Tongue (tissue), 2 donors: ENCODE measurements around the gene DRGX. TPM values are rescaled to one million over a fixed set of nuclear protein-coding genes. Genes with fewer than 3 reads are reported as not detected.
A peak's percentile ranks its signal among the peaks of the same experiment; 100 is the strongest.

Experiments
- DNase-seq: peaks from one replicate; pipeline ENCODE4 v3.0.0-alpha.2; 2015
- total RNA-seq: library from RNA; depleted of rRNA; stranded (reverse); fragments of >200 nt; gene quantifications from one replicate; pipeline ENCODE4 v1.2.3, GENCODE V29; 2014

The DRGX gene
- total RNA-seq, 1 donor from 2014 or later = not detected

DNA sequence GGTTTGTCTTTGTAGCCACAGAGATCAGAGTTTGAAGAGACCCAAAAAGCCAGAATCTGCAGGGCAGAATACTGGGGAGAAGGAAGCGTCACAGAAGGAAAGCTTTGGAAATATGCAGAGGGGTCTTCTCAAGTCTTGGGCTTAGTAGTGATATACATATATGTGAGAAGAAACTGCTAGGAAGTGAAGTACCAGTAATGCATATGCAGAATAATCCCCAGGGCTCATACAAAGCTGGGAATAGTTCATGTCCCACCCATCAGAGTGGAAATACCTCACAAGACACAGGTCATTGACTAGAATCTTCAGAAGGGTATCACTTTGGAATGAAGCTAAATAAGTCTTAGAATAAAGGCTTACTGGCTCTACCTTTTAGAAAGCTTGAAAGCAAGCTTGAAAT, 57.3 kb downstream of the DRGX start:
- no peak for DNase-seq

DNA sequence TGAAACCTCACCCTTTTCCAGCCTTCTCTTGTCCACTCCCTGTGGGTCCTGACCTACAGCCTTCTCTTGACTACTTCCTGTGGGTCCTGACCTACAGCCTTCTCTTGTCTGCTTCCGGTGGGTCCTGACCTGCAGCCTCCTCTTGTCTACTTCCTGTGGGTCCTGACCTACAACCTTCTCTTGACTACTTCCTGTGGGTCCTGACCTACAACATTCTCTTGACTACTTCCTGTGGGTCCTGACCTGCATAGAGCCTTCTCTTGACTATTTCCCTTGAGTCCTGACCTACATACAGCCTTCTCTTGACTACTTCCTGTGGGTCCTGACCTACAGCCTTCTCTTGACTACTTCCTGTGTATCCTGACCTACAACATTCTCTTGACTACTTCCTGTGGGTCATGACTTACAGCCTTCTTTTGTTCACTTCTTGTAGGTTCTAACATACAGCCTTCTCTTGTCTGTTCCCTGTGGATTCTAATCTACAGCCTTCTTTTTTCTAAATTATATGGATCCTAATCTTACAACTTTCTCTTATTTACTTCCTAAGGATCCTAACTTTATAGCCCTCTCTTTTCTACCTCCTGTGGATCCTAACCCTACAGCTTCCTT, 60.4 kb downstream of the DRGX start:
- no peak for DNase-seq

DNA sequence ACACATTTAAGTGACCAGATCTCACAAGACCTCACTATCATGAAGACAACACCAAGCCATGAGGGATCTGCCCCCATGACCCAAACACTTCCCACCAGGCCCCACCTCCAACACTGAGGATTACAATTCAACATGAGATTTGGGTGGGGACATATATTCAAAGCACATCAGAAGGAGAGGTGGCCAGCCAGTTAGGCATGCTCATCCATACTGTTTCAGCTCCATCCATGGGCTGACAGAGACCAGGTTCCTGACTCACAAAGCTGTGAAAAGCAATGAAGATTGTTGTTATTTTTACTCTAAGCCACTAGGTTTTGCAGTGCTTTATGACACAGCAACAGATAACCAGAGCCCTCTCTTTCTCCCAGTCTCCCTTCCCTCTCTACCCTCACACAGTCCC, 60.9 kb downstream of the DRGX start:
- no peak for DNase-seq

DNA sequence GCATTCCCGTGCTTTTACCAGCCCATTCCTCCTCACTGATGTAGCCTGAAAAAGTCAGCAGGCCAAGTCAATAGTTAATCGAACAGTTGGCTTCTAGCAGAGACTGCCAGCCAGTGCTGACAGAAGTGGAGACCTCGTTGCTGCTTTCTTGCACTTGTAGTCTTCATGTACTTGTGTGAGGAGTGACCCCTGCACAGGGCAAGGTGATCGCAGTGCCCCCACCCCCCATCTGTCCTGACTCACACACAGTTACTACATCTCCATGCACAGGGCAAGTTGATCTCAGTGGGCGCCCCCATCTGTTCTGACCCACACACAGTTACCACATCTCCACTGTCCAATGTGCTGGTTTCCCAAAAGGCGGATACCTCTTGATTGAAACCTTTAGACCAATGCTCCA, 62.7 kb downstream of the DRGX start:
- DNase-seq = no peak

DNA sequence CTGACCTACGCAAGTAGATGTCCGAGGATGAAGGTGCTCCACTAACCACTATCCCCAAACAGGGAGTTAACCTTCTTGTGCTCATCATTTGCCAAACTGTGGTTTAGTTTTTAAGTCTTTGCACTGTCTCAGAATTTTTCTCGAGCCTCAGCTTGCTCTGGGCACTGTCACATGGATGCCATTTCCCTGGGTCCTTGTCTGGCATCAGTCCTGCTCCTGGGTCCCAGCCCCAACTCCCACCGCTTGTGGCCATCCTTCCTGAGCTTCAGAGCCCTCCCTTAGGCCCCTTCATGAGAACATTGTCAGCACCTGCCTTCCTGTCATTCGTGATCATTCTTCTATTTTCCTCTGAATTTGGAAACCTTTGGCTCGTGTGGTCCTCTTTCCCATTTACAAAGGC, 63.1 kb downstream of the DRGX start:
- no peak for DNase-seq

DNA sequence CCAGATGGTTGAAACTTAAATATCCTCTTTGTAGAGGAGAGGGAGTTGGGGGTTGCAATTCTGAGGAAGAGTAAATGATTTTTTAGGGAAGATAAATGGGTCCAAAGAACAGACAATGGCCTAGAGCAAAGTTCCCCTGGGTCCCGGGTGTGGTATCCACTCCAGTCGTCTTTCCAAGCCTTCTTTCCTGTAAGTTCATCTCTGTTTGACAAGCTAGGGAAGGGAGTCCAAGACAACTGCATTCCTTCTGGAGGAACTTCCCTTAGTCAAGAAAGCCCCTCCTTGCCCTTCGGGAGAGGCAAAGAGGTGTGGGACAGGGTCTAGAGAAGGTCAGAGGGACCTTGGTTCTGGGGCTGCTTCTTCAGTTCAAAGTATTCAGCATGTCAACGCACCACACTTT, 63.6 kb downstream of the DRGX start:
- no peak for DNase-seq

DNA sequence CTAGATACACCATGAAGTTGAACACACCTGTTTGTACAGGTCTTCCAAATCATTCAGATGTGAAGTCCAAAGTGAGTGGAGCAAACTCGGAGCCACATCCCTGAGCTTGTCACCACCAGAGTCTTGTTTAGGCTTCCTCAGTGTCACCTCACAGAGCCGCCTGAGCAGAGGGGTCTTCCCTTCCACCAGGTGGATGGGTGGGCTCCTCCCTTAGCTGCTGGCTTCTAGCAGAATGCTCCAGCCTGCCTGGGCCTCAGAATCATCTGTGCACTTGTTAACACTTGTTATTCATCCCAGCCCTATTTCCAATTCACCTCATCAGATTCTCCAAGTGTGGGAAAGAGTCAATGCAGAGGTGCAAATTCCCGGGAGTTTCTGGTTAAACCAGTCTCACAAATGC, 64.5 kb downstream of the DRGX start:
- DNase-seq = no peak

DNA sequence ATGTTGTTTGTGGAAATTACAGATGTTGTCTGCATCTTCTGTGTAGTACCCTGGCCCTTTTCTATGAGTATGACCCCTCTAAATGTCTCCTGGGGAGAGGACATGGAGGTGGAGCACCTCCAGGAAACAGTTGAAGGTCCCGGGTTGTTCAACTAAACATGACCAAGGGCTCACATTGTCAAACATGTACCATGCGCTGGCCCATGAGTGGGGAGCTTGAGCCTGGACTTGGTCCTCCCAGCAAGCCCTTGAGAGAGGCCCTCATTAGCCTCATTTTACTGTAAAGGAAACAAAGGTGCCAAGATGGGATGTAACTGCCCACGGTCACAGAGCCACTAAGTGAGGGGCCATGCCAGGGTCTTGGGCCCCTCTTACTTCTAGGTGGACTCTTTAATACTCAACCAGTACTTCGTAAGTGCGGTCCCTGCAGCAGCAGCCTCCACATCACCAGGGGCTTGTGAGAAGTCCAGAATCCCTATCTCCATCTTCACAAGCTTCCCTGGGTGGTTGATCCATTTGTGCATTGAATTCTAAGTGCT, 65.7 kb downstream of the DRGX start:
- no peak for DNase-seq

DNA sequence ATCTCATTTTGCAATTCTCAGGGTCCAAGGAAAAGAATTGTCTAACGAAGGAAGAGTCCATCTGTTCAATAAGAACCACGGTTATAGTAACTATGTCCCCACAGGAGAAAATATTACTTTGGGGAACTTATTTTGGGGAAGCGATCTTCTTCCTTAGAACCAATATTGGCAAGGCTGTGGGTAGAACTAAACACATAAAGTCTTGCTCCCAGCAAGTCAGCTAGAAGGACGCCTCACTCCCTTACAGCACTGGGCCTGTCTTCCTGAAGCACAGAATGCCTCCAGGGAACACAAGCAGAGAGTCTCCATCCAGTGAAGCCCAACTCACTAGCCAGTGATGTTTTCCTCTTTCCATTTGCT, 66.8 kb downstream of the DRGX start:
- DNase-seq = no peak

DNA sequence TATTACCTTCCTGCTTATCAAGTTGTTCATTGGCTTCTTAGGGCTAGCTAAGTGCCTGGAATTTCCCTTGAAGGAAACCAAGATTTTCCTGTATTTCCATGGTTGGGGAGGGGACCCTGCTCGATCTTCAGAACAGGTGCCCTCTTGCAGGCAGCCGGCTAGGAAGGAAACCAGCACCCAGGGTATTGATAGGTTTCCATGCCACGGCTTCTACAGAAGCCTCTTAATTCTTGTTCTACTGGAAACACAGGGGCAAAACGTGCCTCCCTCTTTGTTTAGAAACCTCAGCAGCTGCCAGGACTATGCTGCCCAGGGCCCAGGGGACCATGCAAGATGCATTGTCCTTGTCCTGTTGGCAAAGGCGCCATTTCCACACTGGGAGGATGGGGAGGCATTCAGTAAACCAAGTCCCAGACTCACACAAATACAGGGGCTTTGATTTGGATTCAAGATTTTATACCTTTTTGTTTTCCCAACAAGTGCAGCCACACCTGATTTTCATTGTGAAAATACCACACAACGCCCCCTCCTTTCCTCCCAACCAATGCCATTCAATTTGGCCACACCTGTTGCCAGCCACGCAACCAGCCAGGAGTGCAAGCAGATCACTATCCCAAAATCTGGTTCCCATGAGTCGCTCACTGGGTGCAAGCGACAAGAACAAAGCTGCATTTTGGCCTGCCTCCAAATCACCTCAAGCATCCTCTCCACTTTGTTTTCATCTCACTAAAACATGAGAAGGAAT, 67.3 kb downstream of the DRGX start:
- DNase-seq = no peak

DNA sequence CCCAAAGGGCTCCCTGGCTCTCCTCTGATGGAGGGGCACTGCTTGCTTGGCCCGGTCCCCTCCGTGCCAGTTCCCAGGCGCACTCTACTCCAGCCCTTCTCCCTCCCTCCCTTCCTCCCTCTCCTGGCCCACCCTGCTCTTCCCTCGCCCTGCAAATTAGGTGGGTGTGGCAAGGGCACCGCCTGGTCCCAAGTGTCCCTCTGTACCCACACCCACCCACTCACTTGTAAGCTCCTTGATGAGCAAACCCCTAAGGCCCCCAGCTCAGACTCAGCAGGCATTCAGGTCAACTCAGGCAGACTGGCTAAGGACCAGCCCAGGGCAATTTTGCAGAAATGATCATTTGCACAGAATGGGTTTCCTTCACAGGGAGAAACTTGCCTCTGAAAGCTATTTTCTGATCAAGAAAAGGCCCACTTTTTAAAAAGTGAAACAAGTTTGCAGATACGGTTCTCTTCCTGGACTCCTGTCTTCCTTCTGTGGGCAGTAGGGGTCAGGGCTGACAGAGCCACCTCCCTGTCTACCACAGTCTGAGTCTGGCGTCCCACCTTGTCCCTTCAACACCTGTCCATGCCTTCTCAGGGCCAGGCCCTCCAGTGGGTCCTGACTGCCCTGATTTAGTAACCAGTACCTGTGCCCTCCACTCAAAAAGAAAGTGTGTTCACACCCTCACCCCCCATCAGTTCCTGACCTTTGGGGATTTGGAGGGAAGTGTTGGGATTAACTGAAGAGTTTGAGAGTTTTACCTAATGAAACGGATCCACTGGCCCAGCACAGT, 68.7 kb downstream of the DRGX start:
- no peak for DNase-seq

DNA sequence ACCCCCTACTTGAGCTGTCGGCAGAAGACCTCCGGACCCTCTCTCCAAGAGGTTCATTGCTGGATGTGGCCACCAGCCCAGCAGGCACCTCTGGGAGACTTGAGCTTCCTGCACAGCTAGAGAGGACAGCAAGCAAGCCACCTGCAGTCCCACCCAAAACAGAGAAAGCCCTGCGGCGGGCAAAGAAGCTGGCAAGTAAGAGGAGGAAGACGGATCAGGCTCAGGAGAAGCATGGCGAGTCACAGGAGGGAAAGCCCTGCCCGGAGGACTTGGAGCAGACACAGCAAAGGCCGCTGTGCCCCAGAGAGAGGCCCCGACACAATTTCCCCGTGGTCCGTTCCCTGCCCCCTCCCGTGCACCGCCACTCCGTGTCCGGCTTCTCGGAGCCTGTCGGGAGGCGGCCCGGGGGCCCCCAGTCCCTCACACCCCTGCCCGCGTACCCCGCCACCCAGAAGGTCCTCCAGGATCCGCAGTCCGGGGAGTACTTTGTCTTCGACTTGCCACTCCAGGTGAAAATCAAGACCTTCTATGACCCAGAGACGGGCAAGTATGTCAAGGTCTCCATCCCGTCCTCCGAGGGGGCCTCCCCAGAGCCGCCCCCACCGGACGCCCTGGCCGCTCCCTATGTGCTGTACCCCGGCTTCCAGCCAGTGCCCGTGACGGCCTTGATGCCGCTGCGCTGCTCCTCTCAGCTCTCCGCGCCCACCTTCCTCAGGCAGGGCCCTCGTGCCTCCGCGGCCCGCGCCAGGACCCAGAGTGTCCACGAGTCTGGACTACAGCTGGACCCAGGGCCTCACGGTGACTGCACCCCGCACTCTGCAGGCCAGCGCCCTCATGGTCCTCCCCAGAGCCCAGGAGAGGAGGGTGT, 69.7 kb downstream of the DRGX start:
- no peak for DNase-seq

DNA sequence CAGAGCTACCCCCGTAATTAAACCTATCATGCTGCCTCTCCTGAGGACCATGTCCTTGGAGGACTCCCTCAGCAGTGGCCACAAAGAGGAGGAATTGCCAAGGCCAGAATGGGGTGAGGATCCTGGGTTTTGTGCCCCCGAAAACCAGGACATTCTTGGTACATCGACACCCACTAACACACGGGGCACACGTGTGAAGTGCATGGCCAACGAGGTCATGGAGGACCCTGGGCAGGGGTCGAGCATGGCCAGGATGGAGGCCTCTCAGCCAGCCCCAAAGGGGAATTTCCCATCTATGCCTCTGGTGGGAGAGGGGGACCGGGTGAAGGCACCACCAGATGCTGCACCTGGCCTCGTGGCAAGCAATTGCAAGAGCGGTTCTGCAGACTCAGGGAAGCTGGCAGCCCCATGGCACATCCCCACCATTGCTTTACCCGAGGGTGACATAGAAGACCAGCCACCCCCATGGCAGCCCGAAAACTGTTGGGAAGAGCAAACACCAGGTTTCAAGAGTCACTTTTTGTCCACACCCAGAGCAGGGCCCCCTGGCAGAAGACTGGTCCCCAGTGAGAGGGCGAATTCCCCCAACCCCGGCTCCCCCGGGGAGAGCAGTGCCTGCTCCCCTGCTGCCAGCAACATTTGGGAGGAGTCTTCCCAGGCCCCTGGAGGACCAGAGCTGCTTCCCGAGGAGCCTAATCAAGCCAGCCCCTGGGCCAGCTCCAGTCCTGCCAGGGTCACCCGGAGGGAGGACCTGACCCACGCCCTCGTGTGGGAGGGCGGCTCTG, 70.6 kb downstream of the DRGX start:
- no peak for DNase-seq

DNA sequence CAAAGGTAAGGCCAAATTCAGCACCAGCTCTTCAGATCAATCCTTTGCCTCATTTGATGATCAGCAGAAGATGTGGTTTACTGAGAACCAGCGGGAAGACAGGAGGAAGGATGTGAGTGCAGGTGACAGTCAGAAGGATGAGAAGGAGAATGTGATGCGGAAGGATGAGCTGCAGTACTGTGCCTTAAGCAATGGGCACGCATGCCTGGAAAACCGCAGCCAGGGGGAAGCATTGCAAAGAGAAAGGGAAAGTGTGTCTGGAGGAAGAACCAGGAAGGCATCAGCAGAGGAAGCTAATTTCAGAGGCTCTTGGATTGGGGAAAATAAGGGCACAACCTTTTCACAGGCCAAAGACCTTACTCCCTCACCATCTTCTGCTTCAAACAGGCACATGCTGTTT, 71.2 kb downstream of the DRGX start:
- DNase-seq = no peak

DNA sequence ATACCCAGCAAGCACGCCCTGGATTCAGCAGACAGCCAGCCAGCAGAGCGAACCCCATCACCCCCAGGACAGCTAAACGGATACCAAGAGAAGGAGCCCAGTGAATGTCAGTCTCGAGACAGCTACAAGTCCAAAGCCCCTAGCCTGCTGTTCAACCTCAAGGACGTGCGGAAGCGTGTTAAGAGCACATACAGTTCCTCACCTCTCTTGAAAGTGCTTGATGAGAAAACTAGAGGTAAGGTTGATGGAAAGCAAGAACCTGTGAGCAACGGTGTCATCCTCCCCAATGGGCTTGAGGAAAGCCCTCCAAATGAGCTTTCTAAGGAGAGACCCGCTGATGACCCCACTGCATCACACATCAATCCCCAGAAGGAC, 72.0 kb downstream of the DRGX start:
- DNase-seq = no peak

DNA sequence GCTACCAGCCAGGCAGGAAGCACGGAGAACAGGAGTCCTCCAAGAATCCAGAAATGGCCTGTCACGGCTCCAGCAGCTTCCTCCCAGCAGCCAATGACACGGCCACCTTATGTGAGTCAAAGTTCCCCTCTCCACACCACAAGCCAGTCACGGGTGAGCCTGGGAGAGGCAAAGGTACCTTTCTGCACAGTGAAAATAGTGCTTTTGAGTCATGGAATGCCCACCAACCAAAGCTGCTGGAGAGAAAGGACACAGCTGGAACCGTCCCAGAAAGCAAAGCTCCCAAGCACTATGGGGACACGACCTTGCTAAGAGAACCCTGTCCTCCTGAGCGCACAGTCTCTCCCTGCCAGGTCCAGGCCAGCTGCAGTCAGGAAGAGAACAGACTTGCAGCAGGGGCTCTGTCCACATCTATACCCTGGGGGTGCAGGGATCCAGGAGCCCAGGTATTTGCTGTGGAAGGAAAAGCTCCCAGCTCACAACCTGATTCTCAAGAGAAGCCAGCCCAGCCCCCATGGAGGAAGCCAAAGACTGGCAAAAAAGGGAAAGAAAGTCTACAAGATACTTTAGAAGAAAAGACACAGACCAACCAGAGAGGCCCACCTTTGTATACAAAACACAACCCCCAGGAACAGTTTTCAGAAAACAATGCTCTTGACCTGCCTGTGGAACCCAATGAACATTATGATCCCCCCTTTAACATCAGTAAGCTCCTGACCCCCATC, 72.6 kb downstream of the DRGX start:
- DNase-seq = no peak

DNA sequence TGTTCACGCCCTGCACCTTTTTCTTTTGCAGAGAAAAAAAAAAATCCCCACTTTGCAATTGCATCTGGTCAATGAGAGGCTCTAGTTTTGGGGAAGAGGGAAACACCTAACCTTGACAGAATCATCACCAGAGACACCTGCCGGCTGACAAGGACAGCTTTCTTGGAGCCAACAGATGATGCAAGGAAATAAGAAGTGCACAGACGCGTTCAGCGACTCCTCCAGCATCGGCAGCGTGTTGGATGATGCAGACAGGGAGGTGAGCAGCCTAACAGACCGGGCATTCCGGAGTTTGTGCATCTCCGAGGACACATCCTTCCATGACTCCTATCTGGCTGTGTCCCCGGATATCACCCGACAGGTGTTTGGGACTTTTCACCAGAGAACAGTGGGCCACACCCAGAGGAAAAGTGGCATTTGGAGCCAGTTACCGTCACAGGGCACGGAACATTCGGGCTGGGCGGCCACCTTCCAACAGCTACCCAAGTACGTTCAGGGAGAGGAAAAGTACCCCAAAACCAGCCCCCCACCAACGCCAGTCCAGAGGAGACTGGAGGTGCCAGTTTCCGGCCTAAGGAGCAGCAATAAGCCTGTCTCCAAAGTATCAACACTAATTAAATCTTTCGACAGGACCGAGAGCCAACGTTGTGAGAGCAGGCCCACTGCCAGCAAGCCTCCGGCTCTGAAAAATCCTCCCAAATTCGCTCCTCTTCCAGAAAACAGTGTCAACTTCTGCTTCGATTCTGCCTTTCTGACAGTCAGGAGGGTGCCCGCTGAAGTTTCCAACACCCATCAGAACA, 73.3 kb downstream of the DRGX start:
- peak; percentile 18 for DNase-seq

DNA sequence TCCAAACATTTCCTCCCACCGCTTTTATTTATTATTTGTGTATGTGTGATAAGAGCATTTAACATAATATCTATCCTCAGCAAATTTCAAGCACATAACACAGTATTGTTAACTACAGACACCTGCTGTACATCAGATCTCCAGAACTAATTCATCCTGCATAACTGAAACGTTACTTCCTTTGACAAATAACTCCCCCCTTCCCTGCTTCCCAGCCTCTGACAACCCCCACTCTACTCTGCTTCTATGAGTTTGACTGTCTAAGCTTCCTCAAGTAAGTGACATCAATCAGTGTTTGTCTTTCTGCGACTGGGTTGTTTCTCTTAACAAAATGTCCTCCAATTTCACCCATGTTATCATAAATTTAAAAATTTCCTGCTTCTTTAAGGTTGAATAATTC, 74.9 kb downstream of the DRGX start:
- DNase-seq = peak; percentile 7

DNA sequence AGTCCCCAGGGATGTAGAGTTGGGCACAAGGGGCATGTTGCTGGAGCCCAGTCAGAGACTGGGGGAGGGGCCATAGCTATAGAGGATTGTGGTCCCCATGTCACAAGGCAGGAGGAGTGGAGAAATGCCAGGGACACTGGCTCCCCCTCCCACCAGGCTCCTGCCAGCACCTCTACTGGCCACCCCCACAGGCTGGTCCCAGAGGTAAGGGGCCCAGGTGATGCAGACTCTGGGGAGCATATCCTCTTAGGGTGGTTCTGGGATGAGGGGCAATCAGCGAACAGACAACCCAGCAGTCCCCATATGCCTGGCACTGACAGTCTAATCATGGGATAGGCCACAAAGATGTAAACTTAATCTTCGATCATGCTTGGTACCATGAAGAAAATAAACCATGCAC, 75.7 kb downstream of the DRGX start:
- no peak for DNase-seq

DNA sequence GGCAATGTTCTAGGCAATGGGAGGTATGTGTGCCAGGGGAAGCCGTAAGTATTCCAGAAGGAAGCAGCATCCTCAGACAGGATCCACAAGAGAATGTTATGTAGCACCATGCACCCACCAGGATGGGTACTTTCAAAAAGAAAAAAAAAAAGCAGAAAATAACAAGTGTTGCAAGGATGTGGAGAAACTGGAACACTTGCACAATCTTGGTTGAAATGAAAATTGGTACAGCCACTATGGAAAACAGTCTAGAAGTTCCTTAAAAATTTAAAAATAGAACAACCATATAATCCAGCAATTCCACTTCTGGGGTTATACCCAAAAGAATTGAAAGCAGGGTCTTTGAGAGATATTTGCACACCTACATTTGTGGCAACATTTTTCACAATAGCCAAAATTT, 76.7 kb downstream of the DRGX start:
- DNase-seq = no peak
